Measurements from ENCODE around the gene SP140L.
A peak's percentile ranks its signal among the peaks of the same experiment; 100 is the strongest.

DNA sequence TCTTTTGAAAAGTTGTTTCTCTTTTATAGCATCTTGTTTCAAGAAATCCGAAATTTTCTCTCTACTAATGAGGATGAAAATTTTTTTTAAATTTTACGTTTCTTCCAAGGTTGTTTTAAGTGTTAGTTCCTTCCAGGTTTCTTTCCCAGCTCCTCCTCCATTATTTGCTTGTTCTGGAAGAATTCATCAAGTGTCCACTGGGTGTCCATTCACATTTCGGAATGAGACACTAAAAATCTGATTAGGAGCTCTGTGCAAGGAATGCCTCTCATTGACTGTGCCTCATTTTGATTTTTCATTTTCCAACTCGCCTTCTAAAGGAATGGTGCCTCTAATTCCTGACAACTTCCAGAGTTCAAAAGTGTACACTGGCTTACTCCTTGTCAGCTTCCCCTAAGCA is 95.2 kb downstream of the SP140L start:
- TF ChIP-seq, protein P1, sequence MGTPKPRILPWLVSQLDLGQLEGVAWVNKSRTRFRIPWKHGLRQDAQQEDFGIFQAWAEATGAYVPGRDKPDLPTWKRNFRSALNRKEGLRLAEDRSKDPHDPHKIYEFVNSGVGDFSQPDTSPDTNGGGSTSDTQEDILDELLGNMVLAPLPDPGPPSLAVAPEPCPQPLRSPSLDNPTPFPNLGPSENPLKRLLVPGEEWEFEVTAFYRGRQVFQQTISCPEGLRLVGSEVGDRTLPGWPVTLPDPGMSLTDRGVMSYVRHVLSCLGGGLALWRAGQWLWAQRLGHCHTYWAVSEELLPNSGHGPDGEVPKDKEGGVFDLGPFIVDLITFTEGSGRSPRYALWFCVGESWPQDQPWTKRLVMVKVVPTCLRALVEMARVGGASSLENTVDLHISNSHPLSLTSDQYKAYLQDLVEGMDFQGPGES (IDR thresholded peaks at IDR 0.05; ENCODE audit: low read depth, low read length), result no peak
- TF ChIP-seq CTCF (IDR thresholded peaks at IDR 0.05), result peak; percentile 45
- TF ChIP-seq, protein P2, sequence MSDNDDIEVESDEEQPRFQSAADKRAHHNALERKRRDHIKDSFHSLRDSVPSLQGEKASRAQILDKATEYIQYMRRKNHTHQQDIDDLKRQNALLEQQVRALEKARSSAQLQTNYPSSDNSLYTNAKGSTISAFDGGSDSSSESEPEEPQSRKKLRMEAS (IDR thresholded peaks at IDR 0.05; ENCODE audit: low read depth), result no peak

Data from SK-N-SH (cell line).